Measurements from ENCODE around the gene TWF1.
"Not testable (repeated sequence)": the region's sequence is repeated elsewhere in the genome, so short reads cannot be mapped to it uniquely, and the experiment has no call there.

Gene TWF1

GRCh38 chr12:43805149-43805859 is 813 bp downstream of the TWF1 start:
- DNase-seq (ENCODE audit: low read depth), result no peak

- DNase-seq (ENCODE audit: low read depth), result no peak
These were observed 8.4 kb downstream of the TWF1 start for GRCh38 chr12:43797561-43798217.

GRCh38 chr12:43795716-43796280 is 10.3 kb downstream of the TWF1 start:
- no peak for DNase-seq (ENCODE audit: low read depth)

GRCh38 chr12:43789941-43790340 is 16.2 kb downstream of the TWF1 start:
- DNase-seq (ENCODE audit: low read depth), result peak; percentile 22

- DNase-seq (ENCODE audit: low read depth), result no peak
These were observed 19.0 kb downstream of the TWF1 start for GRCh38 chr12:43786899-43787693.

- DNase-seq (ENCODE audit: low read depth), result peak; percentile 46
These were observed 29.6 kb downstream of the TWF1 start for GRCh38 chr12:43776498-43776897.

- DNase-seq (ENCODE audit: low read depth), result peak; percentile 42
These were observed 39.8 kb downstream of the TWF1 start for GRCh38 chr12:43766291-43766690.

- DNase-seq (ENCODE audit: low read depth), result no peak
These were observed 41.6 kb downstream of the TWF1 start for GRCh38 chr12:43764528-43764927.

GRCh38 chr12:43763769-43764168 is 42.3 kb downstream of the TWF1 start:
- peak; percentile 18 for DNase-seq (ENCODE audit: low read depth)

GRCh38 chr12:43762596-43762995 is 43.5 kb downstream of the TWF1 start:
- DNase-seq (ENCODE audit: low read depth), result no peak

- DNase-seq (ENCODE audit: low read depth), result no peak
These were observed 44.6 kb downstream of the TWF1 start for GRCh38 chr12:43761500-43761899.

- no peak for DNase-seq (ENCODE audit: low read depth)
These were observed 45.7 kb downstream of the TWF1 start for GRCh38 chr12:43760396-43760795.

- DNase-seq (ENCODE audit: low read depth), result peak; percentile 97
These were observed 47.2 kb downstream of the TWF1 start, which contains the start of the genes IRAK4 and PUS7L for GRCh38 chr12:43758728-43759563. IRAK4 (plus strand) TSS chr12:43758951; CDS start chr12:43768112, 9,161 bp downstream. PUS7L (minus strand) TSS chr12:43758790; CDS start chr12:43755245, 3,545 bp downstream.

GRCh38 chr12:43758247-43758727 is 47.8 kb downstream of the TWF1 start:
- DNase-seq (ENCODE audit: low read depth), result peak; percentile 47

GRCh38 chr12:43754015-43754414 is 52.1 kb downstream of the TWF1 start:
- DNase-seq (ENCODE audit: low read depth), result no peak

GRCh38 chr12:43751360-43751759 is 54.8 kb downstream of the TWF1 start:
- DNase-seq (ENCODE audit: low read depth), result not testable (repeated sequence)

- DNase-seq (ENCODE audit: low read depth), result no peak
These were observed 55.3 kb downstream of the TWF1 start for GRCh38 chr12:43750814-43751213.

- no peak for DNase-seq (ENCODE audit: low read depth)
These were observed 57.1 kb downstream of the TWF1 start for GRCh38 chr12:43749016-43749415.

GRCh38 chr12:43744826-43745225 is 61.3 kb downstream of the TWF1 start:
- DNase-seq (ENCODE audit: low read depth), result no peak
